Upper lobe of left lung (tissue), 6 donors: ENCODE measurements around the gene DYNAP. TPM values are rescaled to one million over a fixed set of nuclear protein-coding genes. Genes with fewer than 3 reads are reported as not detected.

ENCODE experiments used
- ATAC-seq, 2 donors: fragments of 200-7000 bp; cut with Tn5 transposase; one replicate each; pipeline ENCODE4 v1.9.1; 2022; ENCODE audit warnings: mild to moderate bottlenecking in 2 of 2, moderate library complexity in 2 of 2; ENCODE audit not compliant: low FRiP score in 2 of 2
- DNase-seq, 2 donors: peaks; one replicate each; pipeline ENCODE4 v3.0.0-alpha.2; 2019 to 2020
- H3K27ac ChIP-seq, 4 donors: fragments of 200-600 bp; sonication (generic); one replicate each; pipeline ENCODE4 v1.5.1; 2016 to 2019
- H3K27me3 ChIP-seq, 4 donors: fragments of 200-600 bp; sonication (generic); one replicate each; pipeline ENCODE4 v1.5.1; 2017 to 2019
- H3K36me3 ChIP-seq, 4 donors: fragments of 200-600 bp; sonication (generic); one replicate each; pipeline ENCODE4 v1.5.1; 2016 to 2019
- H3K4me1 ChIP-seq, 4 donors: fragments of 200-600 bp; sonication (generic); one replicate each; pipeline ENCODE4 v1.5.1; 2018 to 2019
- H3K4me3 ChIP-seq, 4 donors: fragments of 200-600 bp; sonication (generic); one replicate each; pipeline ENCODE4 v1.5.1; 2017 to 2019; ENCODE audit warnings: mild to moderate bottlenecking in 2 of 4, moderate library complexity in 1 of 4
- H3K9me3 ChIP-seq, 4 donors: fragments of 200-600 bp; sonication (generic); one replicate each; pipeline ENCODE4 v1.5.1; 2018 to 2019
- CTCF ChIP-seq, 6 experiments: fragments of 450-650 bp in 4 of 6; fragments of 200-600 bp in 2 of 6; sonication (generic) in 2 of 6; IDR thresholded peaks; one replicate each; pipeline ENCODE4 v1.5.1; 2016 to 2019; ENCODE audit warnings: antibody characterized with exemption in 6 of 6
- EP300 ChIP-seq, 4 donors: sonication (generic); formaldehyde crosslinking; IDR thresholded peaks; one replicate each; pipeline ENCODE4 v1.5.1; 2017; ENCODE audit warnings: antibody characterized with exemption in 4 of 4, control low read depth in 2 of 4
- POLR2A ChIP-seq, 4 donors: fragments of 450-650 bp; IDR thresholded peaks; one replicate each; pipeline ENCODE4 v1.5.1; 2016 to 2017; ENCODE audit warnings: antibody characterized with exemption in 4 of 4, mild to moderate bottlenecking in 2 of 4
- POLR2AphosphoS5 ChIP-seq, 2 donors: sonication (generic); formaldehyde crosslinking; IDR thresholded peaks; one replicate each; pipeline ENCODE4 v1.5.1; 2017; ENCODE audit warnings: antibody characterized with exemption in 2 of 2
- WGBS, 2 donors: methylation state at CpG; one replicate each; pipeline ENCODE4 v1.1.5; 2017 to 2018; 5-methylcytosine and 5-hydroxymethylcytosine counted together
- total RNA-seq, 6 donors: library from RNA; depleted of rRNA in 4 of 6; stranded (reverse); fragments of >200 nt in 4 of 6; gene quantifications; one replicate each; pipeline versions ENCODE4 v1.1.0 to v1.2.1, GENCODE V29; 2016 to 2021
- donor health status: DM: no; HTN: no; CAD: no; lungs with moderate emphysema.
- donor health status: DM: no; HTN: yes; CAD: no; lungs with severe emphysema.

Gene DYNAP
- total RNA-seq, 6 donors from 2014 or later: not detected

- DNase-seq: no peak
- ATAC-seq: no peak
Observed at GRCh38 chr18:54558609-54559585, 32.1 kb upstream of the DYNAP start.

GRCh38 chr18:54561706-54562267, 29.3 kb upstream of the DYNAP start:
- H3K36me3 ChIP-seq: no peaks in the 10 kb centered on the region
- H3K27ac ChIP-seq: no peak overlapping the region
- TF ChIP-seq CTCF (IDR thresholded peaks at IDR 0.05): no peak
- no peak for TF ChIP-seq EP300 (IDR thresholded peaks at IDR 0.05)
- no peak for TF ChIP-seq POLR2AphosphoS5 (IDR thresholded peaks at IDR 0.05)
- TF ChIP-seq POLR2A (IDR thresholded peaks at IDR 0.05): no peak
- no peak for DNase-seq
- H3K4me3 ChIP-seq: no peak overlapping the region
- 67 to 71% methylated on average over 1 of the region's 1 CpG for WGBS, 2 donors
- H3K27me3 ChIP-seq: no peaks in the 10 kb centered on the region
- H3K4me1 ChIP-seq: no peaks in the 10 kb centered on the region
- H3K9me3 ChIP-seq: no peaks in the 10 kb centered on the region
- no peak for ATAC-seq

More at GRCh38 chr18:54558609-54559585, 32.1 kb upstream of the DYNAP start:
- 87 to 88% methylated on average over 3 of the region's 3 CpGs for WGBS, 2 donors
- Histone ChIP-seq H3K27me3 (no peaks in the 10 kb centered on the region), H3K27ac (no peak overlapping the region), H3K9me3 (no peaks in the 10 kb centered on the region), H3K4me3 (no peak overlapping the region), H3K4me1 (no peaks in the 10 kb centered on the region), H3K36me3 (no peaks in the 10 kb centered on the region)
- TF ChIP-seq CTCF (IDR thresholded peaks at IDR 0.05) (peak; percentile 35 to 64 (median 57)), EP300 (IDR thresholded peaks at IDR 0.05) (no peak)

- no peak for ATAC-seq
- H3K27me3 ChIP-seq: no peaks in the 10 kb centered on the region
Observed at GRCh38 chr18:54580202-54580729, 10.8 kb upstream of the DYNAP start.

GRCh38 chr18:54584065-54584464, 7.0 kb upstream of the DYNAP start:
- 64 to 67% methylated on average over 1 of the region's 1 CpG for WGBS, 2 donors
- Histone ChIP-seq H3K4me3 (no peak overlapping the region), H3K27ac (no peak overlapping the region), H3K4me1 (no peaks in the 10 kb centered on the region), H3K27me3 (no peaks in the 10 kb centered on the region), H3K36me3 (no peaks in the 10 kb centered on the region), H3K9me3 (no peaks in the 10 kb centered on the region)
- ATAC-seq (no peak), DNase-seq (no peak)
- TF ChIP-seq POLR2AphosphoS5 (IDR thresholded peaks at IDR 0.05): no peak
- no peak for TF ChIP-seq POLR2A (IDR thresholded peaks at IDR 0.05)
- TF ChIP-seq EP300 (IDR thresholded peaks at IDR 0.05): no peak
- TF ChIP-seq CTCF (IDR thresholded peaks at IDR 0.05): no peak

More at GRCh38 chr18:54580202-54580729, 10.8 kb upstream of the DYNAP start:
- Histone ChIP-seq H3K36me3 (no peaks in the 10 kb centered on the region), H3K4me1 (no peaks in the 10 kb centered on the region), H3K4me3 (no peak overlapping the region), H3K9me3 (no peaks in the 10 kb centered on the region), H3K27ac (no peak overlapping the region)
- TF ChIP-seq CTCF (IDR thresholded peaks at IDR 0.05) (no peak), POLR2AphosphoS5 (IDR thresholded peaks at IDR 0.05) (no peak), POLR2A (IDR thresholded peaks at IDR 0.05) (no peak), EP300 (IDR thresholded peaks at IDR 0.05) (no peak)
- no peak for DNase-seq
- 93 to 99% methylated on average over 3 of the region's 3 CpGs for WGBS, 2 donors
